NCI-H2227 (cell line): Measurements from ENCODE around the gene KRTAP10-8.
"Not testable (repeated sequence)": the region's sequence is repeated elsewhere in the genome, so short reads cannot be mapped to it uniquely, and the experiment has no call there.

ENCODE experiments used
- DNase-seq: peaks from one replicate; lab custom pipeline; 2025; ENCODE audit not compliant: unreplicated experiment; lab: John Stamatoyannopoulos, UW

The KRTAP10-8 gene

DNA sequence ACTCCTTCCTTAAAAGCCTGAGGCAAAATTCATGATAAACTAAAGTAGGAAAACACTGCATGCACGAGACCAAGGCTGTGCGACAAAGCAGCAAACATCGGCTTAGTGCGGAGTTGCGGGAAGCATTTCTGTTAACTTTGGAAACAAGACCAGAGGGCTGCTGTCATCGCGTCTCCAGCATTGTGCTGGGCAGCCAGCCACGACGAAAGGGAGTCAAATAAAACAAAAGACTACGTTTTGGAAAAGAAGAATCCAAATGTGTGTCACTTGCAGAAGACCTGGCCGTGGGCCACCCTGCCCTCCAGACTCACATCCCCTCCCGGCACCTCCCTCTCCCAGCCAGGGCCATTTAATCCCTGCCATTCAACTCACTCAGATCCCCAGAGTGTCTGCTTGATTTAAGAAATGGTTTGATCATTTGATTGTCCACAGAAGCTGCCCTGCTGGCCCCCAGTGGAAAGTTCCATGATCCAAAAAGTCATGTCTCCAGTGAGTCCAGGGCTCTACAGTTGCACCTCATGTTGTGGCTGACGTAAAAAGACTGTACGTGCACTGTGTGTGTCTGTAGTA, 31.9 kb downstream of the KRTAP10-8 start:
- no peak for DNase-seq

DNA sequence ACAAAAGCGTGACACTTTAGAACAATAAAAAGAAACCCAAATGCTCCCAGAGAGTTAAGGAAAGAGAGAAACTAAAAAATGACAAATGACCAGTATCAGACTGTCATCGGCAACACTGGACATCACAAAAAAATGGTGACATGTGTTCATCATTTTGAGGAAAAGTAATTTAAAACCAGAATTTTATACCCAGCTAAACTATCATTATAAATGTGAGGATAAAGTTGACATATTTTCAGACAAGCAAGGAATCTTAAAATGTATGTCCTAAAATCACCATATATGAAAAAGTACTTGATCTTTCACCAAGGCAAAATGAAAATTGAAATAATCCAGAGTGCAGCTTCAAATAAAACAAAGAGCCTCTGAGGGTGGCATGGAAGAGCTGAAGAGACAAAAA, 33.0 kb downstream of the KRTAP10-8 start:
- DNase-seq = no peak

DNA sequence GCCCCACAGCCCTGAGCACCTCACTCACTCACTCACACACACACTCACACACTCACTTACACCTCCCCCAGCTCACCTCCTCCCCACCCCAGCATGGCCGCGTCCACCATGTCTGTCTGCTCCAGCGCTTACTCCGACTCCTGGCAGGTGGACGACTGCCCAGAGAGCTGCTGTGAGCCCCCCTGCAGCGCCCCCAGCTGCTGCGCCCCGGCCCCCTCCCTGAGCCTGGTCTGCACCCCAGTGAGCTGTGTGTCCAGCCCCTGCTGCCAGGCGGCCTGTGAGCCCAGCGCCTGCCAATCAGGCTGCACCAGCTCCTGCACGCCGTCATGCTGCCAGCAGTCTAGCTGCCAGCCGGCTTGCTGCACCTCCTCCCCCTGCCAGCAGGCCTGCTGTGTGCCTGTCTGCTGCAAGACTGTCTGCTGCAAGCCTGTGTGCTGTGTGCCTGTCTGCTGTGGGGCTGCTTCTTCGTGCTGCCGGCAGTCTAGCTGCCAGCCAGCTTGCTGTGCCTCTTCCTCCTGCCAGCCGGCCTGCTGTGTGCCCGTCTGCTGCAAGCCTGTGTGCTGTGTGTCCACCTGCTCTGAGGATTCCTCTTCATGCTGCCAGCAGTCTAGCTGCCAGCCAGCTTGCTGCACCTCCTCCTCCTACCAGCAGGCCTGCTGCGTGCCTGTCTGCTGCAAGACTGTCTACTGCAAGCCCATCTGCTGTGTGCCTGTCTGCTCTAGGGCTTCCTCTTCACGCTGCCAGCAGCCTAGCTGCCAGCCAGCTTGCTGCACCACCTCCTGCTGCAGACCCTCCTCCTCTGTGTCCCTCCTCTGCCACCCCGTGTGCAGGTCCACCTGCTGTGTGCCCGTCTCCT, 34.7 kb downstream of the KRTAP10-8 start, which contains the start of gene KRTAP10-11:
Gene KRTAP10-11, plus strand, starts transcription at position 49 of the 856 bp plus-strand sequence. Its CDS starts 45 bp downstream, at position 94.
- DNase-seq = peak; percentile 23

DNA sequence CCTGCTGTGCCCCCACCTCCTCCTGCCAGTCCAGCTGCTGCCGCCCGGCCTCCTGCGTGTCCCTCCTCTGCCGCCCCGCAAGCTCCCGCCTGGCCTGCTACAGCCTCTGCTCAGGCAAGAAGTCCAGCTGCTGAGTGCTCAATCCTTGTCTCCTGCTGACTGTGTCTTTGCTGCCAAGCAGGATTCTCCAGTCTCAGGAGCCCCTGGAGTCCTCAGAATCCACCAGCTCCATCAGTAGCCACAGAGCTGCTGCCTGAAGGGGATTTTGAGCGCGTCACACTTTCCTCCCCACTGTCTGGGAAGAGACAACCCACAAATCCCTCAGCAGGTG, 35.3 kb downstream of the KRTAP10-8 start:
- no peak for DNase-seq

DNA sequence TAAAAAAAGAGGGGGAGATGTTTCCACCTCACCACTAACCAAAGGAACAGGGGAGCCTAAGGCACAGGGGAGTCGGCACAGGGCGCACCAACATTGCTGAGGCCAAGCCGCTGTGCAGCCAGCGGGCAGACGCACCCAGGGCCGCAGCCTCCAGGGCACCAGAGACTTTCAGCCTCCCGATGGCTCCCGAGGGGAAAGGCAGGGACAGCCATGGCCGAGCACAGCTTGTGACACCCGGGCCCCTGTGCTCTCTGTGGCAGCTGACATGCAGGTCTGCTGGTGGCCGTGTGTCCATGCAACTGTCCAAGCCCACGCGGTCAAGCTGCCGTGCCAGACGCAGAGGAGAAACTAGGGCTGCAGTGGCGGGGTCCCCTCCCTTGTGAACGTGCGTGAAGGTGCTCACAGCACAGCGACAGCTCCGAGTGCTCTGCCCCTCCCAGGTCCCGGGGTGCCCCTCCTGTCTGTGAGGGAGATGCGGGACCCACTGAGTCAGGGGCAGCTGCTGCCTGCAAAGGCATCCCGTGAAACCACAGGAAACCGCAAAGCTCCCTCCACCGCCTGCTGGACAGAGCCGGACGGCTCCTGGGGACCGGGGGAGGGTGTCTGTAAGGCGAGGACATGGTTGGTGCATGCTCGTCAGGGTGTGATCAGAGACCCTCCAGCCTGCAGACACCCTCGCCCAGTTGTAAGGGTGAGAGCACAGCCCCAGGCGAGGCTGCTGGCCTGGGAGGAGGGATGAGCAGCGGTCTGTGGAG, 36.9 kb downstream of the KRTAP10-8 start:
- no peak for DNase-seq

DNA sequence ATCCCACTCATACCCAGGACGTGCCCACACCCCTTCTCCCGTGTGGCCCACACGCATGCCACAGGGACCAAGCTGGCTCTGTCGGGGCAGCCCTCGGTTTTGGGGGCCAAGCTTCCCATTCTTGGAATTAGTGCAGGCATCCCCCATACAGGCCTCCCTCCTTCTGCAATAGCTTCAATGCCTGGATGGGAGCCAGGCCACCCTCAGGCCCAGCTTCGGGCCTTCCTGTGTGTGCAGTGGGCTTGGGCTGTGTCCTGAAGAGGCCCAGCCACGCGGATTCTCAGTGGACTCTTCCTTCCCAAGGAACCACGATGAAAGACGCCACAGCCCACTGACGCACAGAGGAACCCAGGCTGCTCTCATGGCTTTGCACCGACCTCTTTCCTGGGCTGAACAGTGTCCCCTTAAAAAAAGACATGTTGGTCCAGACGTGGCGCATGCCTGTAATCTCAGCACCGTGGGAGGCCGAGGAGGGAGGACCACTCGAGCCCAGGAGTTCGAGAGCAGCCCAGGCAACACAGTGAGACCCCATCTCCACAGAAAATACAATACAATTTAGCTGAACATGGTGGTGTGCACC, 37.7 kb downstream of the KRTAP10-8 start:
- DNase-seq = no peak

DNA sequence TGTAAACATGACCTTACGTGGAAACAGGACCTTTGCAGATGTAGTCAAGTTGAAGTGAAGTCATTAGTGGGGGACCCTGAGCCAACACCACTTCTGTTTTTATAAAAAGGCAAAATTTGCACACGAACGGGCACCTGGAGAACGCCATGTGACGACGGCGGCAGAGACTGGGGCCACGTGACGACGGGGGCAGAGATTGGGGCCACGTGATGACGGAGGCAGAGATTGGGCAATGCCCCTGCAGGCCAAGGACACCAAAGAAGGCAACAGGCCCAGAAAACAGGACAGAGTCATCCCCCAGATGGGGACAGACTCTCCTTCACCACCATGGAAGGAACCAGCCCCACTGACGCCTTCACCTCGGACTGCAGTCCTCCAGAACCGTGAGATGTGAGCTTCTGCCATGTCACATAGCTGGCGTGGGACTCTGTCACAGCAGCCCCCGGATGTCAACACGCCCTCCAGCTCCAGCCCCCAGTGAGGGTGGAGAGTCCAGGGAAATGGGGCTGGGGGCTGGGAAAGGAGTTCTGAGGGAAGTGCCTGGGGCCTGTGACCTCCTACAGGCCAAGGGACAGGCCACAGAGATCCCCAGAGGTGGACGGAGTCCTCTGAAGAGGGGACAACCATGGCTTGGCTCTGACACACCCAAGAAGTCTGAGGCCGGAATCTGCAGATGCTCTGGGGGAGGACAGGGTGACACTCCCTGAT, 38.5 kb downstream of the KRTAP10-8 start:
- DNase-seq = no peak

DNA sequence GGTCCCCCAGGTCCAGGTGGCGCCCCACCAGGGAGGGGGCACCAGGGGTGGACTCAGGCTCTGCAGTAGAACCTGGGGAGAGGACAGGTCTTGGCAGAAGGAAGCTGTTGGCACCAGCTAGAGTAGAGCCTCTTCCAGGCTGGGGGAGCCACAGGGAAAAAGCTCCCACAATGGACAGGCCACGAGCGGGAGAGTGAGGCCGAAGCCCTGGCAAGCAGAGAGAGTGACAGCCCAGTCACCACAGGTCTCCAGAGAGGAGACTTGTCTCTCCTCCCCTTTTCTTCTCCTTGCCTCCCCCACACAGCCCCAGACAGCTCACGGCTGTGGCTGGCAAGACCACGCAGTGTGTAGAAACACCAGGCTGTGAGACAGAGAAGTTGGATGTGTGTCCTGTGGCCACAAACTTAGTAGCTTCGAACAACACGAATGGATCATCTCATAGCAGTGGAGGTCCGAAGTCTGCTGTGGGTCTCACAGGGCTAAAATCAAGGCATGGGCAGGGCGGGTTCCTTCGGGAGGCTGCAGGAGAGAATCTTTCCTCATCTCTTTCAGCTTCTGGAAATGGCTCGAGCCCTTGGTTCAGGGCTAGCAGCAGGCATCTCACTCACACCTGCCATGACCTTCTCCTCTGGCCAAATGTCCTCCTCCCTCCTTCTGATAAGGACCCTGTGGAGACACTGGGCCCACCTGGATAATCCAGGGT, 39.2 kb downstream of the KRTAP10-8 start:
- DNase-seq = no peak

DNA sequence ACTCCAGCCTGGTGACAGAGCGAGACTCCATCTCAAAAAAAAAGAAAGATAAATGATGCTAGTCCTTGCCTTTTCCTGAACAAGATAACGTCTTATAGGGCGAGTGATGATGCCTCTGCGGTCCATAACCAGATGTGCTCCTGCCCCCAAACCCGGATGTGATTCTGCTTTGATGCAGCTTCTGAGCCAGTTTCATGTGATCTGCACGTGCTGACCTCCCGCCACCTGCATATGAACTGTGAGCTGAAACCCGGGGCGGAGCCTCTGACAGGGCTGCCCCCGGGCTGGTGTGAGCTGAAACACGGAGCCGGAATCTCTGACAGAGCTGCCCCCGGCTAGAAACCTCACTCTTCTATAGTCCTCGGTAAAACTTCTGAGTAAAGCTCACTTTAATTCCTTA, 41.2 kb downstream of the KRTAP10-8 start:
- DNase-seq = no peak

DNA sequence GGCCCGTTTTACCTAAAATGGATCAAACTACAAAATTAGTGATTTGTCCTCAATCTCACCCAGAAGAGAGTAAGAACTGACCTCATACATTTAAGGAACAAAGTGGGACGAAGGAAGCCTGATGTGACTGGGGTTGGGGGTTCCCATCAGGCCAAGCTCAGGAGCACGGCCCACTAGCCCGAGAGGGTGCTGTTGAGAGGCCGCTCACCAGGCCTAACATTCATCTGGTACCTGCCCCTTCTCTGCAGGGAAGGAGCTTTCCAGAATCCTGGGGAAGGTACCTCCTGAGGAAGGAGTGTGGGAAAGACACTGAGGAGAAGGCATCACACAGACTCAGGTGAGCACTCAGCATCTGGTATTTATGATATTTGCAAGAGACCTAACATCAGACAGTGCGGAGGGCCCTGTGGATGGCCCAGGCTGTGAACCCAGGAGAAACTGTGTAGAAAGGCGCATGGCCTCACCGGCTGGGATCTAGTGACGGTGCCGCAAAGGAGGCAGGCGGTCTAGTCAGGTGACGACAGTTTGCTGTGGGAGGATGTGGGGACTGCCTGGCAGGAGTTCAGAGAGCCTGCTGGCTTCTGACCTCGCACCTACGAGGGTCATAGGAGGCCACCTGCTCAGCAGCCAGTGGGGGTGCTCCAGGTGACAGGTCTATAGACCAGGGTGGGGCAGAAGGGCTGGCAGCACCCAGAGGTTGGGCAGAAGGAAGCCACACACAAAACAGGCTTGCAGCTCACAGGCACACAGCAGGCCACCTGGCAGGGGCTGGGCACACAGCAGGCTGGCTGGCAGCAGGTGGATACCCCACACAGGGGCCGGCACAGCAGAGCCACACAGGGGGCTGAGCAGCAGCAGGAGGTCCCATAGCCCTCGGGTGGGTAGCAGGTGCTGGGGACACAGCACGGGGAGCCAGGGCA, 42.0 kb downstream of the KRTAP10-8 start:
- DNase-seq = no peak

DNA sequence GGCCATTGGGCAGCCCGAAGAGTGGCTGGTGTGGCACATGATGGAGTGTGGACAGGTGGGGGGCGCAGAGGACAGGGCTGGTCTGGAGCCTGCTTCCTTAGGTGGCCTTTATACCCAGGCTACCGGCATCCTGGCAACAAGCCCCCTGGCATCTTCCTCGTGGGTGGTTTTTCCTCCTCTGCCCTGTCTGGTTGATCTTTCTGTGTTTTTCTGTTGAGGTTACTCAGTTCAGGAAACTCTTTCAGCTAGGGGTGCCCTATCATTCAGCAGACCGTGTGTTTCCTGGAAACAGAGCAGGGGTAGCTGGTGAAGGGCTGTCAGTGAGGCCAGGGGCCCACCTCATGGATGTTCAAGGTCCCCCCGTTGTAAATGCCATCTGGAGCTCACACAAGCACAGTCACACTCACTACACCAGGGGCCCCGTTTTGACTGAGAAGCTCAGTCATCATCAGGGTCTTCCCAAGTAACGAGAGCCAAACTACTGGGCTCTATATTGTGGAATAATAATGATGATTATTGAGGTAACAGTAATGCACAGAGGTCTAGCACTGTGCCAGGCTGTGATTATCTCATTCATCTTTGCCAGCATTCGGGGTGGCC, 42.8 kb downstream of the KRTAP10-8 start, which contains the start of gene KRTAP12-4:
Gene KRTAP12-4, minus strand, starts transcription at position 84 of the 600 bp plus-strand sequence. Its CDS starts 45 bp downstream, at position 39.
- DNase-seq = no peak

DNA sequence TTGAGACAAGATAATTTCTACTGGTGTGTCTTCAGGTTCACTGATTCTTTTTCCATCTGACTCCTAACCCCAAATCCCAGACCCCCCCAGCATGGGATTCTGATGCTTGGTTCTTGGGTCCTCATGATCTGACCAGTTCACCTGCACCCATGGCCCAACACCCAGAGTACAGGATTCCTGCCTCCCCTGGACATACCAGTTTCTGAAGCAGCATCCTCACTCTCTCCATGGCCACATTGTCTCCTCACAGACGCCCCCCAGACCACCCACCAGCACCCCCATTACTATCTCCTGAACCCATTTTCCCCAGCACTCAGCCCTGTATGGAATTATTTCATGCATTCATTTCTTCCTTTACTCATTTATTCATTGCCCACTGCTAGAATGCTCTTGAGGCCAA, 45.0 kb downstream of the KRTAP10-8 start:
- no peak for DNase-seq

DNA sequence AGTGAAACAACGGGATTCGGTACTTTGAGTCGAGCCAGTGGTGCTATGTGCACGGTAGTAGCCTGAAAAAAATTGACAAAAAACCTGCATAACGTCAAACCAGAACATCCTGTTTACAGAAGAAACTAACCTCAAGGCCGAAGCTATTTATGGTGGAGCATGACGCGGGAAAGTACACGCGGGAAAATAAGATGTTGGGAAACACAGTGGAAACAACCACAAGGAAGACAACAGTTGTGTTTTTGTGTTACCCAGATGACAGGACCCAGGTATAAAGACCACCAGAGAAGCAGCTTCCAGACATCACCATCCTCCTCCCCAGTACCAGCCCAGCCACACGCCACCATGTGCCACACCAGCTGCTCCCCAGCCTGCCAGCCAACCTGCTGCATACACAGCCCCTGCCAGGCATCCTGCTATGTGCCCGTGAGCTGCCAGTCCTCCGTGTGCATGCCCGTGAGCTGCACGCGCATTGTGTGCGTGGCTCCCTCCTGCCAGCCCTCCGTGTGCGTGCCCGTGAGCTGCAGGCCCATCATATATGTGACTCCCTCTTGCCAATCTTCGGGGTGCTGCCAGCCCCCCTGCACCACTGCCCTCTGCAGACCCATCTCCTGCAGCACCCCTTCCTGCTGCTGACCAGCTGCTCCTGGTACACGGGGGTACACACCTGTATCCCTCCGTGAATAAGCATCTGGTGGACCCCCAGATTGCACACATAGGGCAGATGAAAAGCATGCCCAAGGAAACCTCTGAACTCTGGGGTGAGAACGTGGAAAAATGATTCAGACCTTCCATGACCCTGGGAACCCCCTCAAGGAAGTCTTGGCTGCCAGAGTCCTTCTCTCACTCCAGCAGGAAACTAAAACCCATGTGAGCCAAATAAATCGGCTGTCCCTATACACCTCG, 46.0 kb downstream of the KRTAP10-8 start, which contains the start of gene KRTAP12-3:
Gene KRTAP12-3, plus strand, starts transcription at position 298 of the 906 bp plus-strand sequence. Its CDS starts 48 bp downstream, at position 346.
- no peak for DNase-seq

DNA sequence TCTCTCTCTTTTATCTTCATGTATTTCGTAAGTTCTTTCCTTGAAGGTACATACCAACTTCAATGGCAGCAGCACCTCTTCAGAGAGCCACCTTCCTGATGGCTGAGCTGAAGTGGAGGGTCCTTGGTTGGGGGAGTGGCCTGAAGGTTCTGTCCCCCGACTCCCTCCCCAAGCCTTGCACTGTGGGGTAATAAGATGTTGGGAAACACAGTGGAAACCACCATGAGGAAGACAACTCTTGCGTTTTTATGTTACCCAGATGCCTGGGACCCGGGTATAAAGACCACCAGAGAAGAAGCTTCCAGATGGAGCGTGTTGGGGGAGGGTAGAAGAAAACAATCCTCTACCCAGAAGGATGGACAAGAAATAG, 46.6 kb downstream of the KRTAP10-8 start:
- no peak for DNase-seq

DNA sequence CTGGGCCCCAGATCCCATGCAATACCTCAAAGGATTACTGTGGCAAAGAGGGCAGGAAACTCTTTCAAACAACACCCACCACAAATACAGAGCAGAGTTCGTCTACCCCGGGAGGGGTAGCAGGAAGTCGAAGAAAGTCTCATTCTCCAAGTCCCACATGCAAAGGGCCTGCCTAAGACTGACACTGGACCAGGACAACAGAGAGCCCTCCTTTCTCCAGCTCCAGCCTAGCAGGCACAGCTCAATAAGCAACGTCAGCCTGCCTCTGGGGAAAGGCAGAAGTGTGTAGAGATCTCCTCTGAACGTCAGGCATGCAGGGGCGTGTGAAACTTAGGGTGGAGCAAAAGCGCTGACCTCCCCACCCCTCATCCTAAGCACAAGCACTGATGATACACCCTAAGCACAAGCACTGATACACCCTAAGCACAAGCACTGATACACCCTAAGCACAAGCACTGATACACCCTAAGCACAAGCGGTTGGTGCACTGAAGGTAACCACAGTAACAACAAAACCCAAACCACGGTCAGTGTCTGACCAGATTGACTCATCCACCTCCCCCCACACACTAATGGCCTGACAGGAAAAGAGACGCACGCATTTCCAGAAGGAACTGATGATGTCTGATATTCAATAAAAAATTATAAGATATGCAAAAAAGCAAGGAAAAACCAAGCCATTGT, 47.2 kb downstream of the KRTAP10-8 start:
- DNase-seq = no peak

DNA sequence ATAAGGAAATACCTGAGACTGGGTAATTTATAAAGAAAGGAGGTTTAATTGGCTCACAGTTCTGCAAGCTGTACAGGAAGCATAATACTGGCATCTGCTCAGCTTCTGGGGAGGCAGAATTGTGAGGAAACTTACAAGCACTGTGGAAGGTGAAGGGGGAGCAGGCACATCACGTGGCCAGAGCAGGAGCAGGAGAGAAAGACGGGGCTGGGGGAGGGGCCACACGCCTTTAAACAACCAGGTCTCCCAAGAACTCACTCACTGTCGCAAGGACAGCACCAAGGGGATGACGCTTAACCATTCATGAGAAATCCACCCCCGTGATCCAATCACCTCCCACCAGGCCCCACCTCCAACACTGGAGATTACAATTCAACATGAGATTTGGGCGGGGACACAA, 49.7 kb downstream of the KRTAP10-8 start:
- not testable (repeated sequence) for DNase-seq
